NAMALWA (cell line): ENCODE results near the gene LGR4.
"Not testable (repeated sequence)": the region's sequence is repeated elsewhere in the genome, so short reads cannot be mapped to it uniquely, and the experiment has no call there.

Experiments
- DNase-seq: peaks from one replicate; pipeline ENCODE4 v3.0.0-alpha.2; 2015; ENCODE audit warnings: low spot score

The LGR4 gene, protein sequence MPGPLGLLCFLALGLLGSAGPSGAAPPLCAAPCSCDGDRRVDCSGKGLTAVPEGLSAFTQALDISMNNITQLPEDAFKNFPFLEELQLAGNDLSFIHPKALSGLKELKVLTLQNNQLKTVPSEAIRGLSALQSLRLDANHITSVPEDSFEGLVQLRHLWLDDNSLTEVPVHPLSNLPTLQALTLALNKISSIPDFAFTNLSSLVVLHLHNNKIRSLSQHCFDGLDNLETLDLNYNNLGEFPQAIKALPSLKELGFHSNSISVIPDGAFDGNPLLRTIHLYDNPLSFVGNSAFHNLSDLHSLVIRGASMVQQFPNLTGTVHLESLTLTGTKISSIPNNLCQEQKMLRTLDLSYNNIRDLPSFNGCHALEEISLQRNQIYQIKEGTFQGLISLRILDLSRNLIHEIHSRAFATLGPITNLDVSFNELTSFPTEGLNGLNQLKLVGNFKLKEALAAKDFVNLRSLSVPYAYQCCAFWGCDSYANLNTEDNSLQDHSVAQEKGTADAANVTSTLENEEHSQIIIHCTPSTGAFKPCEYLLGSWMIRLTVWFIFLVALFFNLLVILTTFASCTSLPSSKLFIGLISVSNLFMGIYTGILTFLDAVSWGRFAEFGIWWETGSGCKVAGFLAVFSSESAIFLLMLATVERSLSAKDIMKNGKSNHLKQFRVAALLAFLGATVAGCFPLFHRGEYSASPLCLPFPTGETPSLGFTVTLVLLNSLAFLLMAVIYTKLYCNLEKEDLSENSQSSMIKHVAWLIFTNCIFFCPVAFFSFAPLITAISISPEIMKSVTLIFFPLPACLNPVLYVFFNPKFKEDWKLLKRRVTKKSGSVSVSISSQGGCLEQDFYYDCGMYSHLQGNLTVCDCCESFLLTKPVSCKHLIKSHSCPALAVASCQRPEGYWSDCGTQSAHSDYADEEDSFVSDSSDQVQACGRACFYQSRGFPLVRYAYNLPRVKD

DNA sequence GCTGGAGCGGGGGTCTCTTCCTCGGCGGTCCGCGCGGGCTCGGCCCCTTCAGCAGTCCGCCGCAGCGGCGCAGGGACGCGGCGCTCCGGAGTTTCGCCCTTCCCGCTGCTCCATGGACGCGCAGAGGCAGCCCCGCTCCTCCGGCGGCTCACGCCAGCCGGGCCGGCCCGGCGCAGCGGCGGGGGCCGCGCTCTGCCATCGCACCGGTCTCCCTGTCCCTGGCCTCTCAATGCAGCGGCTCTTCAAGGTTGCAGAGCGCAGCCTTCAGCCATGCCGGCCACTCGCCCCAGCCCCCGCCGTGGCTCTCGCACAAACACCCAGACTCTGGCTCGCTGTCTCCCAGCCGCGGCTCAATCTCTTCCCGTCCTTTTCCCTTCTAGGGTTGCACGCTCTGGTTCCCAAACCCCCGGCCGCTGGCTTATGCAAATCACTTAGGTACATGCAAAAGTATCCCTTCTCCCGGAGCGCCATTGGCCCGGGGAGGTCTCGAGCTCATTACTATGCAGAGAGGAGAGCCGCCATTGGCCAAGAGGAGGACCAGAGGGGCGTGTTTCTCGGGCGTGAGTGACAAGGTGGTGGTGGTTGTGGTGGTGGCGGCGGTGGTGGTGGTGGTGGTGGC, at the start of gene LGR4:
LGR4 (minus strand) TSS at position 393 of the 619 bp plus-strand sequence. CDS start 488 bp downstream, outside the sequence.
- peak; percentile 98 for DNase-seq

- no peak for DNase-seq
Measured at GRCh38 chr11:27520226-27520625, 47.6 kb upstream of the LGR4 start.

DNA sequence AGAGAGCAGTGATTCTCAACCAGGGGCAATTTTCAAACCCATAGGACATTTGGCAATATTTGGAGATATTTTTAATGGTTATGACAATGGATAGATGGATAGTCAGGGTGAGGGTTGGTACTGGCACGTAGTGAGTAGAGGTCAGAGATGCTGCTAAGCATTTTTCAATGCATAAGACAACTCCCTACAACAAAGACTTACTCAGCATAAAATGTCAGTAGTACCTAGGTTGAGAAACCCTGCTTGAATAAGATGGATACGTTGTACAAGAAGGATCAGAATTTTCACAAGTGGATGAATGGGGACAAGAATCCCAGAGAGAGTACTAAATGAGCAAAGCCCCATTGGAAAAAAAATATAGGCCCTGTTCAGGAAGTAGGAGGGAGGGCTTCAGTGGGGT, 45.9 kb upstream of the LGR4 start:
- DNase-seq: no peak

DNA sequence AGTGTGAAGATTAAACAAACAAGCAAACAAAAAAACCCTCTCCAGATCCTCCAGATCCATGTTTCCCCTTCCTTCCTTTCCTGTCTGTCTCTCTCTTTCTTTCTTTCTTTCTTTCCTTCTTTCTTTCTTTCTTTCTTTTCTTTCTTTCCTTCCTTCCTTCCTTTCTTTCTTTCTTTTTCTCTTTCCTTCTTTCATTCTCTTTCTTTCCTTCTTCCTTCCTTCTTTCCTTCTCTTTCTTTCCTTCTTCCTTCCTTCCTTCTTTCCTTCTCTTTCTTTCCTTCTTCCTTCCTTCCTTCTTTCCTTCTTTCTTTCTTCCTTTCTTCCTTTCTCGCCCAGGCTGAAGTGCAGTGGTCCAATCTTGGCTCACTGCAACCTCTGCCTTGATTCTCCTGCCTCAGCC, 44.9 kb upstream of the LGR4 start:
- DNase-seq: not testable (repeated sequence)

GRCh38 chr11:27514558-27514957, 42.0 kb upstream of the LGR4 start:
- DNase-seq: no peak

- no peak for DNase-seq
Measured at GRCh38 chr11:27514076-27514475, 41.5 kb upstream of the LGR4 start.

DNA sequence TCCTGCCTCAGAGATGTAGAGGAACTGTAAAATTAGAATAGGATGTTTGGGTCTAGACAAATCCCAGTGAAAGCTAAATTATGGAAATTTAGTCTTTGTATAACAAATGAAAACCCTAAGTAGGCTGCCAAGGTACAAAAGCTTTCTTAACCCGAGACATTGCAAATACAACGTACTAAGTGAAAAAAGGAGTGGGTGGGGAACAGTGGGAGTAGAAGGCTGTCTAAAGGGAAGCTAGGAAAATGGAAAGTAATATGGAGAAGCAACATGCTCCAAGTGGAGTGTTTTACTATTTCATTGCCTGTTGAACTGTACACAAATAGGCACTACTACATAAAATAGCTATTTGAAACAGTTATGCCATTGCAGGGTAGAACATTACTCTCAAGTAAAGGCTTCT, 40.8 kb upstream of the LGR4 start:
- DNase-seq: no peak

GRCh38 chr11:27512238-27512637, 39.6 kb upstream of the LGR4 start:
- DNase-seq: no peak

DNA sequence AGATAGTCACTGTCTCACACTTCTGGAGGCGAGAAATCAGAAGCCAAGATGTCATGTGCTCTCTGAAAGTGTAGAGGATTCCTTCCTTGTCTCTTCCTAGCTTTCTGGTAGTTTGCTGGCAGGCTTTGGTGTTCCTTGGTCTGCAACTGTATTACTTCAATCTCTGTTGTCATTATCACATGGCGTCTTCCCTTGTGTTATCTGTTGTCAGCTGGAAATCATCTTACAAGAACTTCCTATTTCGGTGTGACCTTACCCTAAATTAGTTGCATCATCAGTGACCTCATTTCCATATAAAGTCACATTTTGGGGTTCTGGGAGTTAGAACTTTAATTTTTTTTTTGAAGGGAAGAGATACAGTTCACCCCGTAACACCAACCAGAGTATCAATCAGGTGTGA, 37.3 kb upstream of the LGR4 start:
- no peak for DNase-seq

DNA sequence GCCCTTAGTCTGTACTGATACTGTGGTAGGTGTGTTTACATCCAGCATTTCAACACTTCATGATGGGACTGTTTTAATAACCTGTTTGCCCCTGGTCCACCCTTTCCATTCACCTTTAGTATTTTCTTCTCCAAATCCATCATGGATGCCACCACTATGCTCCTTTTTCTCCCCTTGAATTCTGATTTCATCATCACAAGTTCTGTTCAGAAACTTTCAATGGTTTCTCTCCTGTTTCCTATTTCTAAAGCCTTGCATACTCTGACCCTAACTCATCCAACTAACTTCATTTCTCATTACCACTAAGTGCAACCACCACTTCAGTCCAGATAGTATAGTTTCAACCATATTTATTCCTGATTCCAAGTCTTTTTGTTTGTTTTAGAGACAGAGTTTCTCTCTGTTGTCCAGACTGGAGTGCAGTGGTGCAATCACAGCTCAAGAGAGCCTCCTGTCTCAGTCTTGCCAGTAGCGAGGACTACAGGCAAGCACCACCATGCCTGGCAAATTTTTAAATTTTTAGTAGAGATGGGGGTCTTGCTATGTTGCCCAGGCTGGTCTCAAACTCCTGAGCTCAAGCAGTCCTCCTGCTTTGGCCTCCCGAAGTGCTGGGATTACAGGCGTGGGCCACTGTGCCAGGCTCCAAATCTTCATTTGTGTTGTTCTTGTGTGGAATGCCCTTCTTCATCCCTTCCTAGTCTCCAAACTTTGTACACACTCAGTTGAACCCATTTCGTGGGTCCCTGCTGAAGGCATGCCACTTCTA, 35.1 kb upstream of the LGR4 start:
- no peak for DNase-seq

GRCh38 chr11:27506200-27507182, 33.9 kb upstream of the LGR4 start, which contains the start of gene LIN7C:
TSS of gene LIN7C (minus strand) at chr11:27506769. CDS start at chr11:27506752, 17 bp downstream.
- DNase-seq: peak; percentile 98

DNA sequence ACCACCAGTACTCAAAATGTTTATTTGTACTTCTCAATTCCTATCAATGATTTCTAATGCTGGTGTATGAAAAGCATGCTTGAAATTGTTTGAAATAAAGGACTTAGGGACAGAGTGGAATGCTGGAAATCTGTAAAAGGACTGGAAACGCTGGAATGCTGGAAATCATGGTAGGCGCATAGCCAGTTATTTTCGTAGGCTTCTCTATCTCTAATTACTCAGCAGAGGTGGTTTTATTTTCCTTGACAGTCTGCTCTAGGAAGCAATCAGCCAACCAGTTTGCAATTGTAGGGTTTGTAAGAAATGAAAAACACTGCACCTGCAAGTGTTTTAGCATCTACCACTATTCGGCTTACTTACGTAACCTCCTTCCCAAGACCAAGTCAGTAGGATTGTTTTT, 33.2 kb upstream of the LGR4 start:
- DNase-seq: no peak

GRCh38 chr11:27504205-27504604, 31.6 kb upstream of the LGR4 start:
- no peak for DNase-seq

DNA sequence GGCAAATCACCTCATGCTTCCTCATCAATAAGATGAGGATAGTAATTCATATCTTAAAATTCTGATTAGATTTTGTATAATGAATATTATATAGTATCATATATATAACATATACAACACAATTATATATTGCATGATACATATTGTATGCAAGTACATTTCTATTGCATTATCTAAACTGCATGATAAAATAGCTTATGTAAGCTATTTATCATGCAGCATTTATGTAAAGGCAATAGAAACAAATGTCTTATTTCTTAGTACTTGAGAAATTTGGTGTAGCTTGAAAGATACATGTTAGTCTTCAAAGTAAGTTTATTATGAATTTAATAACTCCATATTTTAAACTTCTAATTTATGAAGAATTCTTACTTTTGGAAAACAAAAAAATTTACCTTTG, 28.5 kb upstream of the LGR4 start:
- DNase-seq: no peak

- DNase-seq: no peak
Measured at GRCh38 chr11:27497911-27498310, 25.3 kb upstream of the LGR4 start.

GRCh38 chr11:27497284-27497866, 24.8 kb upstream of the LGR4 start:
- DNase-seq: peak; percentile 66

DNA sequence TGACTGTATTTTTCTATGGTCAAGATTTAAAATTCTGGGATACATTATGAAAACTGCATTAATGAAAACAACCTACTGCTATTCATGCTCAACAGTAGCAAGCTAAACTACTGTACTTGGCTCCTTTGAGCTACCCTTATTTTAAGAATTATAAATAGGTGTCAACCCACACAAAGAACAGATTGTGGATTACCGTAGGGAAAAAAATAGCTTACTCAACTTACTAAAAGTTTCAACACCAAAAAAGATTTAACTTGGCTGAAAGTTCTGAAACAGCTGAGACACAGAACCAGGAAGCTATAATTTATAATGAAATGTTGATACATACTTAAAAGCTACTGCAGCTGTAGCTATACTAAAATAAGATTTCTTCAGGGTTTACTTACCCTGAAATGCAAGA, 23.9 kb upstream of the LGR4 start:
- DNase-seq: no peak

DNA sequence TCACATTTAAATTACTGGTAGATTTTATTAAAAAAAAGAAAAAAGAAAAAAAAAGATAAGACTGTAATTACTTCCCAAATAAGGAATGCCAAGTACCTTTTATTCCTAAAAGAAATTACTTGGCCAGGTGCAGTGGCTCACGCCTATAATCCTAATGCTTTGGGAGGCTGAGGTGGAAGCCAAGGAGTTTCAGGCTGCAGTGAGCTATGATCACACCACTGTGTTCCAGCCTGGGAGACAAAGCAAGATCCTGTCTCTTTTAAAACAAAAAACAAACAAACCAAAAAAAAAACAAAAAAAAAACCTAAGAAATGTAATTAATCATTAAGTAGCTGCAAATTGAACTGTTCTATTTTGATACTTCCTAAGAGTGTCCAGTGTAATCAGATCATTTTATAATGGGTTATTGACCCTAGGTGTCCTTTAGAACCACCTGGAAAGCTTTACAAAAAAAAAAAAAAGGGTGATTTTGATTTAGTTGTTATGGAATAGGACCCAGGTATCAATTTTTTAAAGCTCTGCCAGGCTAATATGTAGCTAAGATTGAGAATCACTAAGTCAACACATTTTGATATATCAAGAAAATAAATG, 23.2 kb upstream of the LGR4 start:
- DNase-seq: no peak

- DNase-seq: no peak
Measured at GRCh38 chr11:27489092-27489491, 16.5 kb upstream of the LGR4 start.

DNA sequence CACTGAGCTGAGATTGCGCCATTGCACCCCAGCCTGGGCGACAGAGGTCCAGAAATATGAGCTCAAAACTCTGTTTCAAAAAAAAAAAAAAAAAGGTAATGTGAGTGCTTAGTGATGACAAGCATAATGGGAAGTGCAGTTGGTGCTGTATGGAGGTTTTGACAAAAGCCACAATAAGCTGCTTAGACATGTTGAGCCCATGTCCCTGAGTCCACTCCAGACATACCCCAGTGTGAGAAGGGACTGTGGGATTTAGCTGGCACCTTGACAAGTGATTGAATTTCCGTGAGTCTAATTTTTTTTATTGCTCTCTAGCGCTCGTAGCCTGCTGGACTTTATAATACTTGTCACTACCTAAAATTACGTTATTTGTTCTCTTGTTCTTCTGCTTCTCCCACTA, 15.1 kb upstream of the LGR4 start:
- DNase-seq: no peak
